Hematopoietic multipotent progenitor cell treated with erythropoietin and hydrocortisone succinate and interleukin-3 and kit ligand, for 4 days (in vitro differentiated cells): ENCODE data around the gene TNXB.
A peak's percentile ranks its signal among the peaks of the same experiment; 100 is the strongest.
"Not testable (repeated sequence)": the region's sequence is repeated elsewhere in the genome, so short reads cannot be mapped to it uniquely, and the experiment has no call there.

ENCODE experiments used
- DNase-seq: peaks from one replicate; pipeline ENCODE4 v3.0.0-alpha.2; 2015

Gene TNXB

GRCh38 chr6:32084780-32085179 lies 24.4 kb downstream of the TNXB start:
- no peak for DNase-seq

GRCh38 chr6:32083812-32084768 lies 25.0 kb downstream of the TNXB start:
- no peak for DNase-seq

GRCh38 chr6:32082935-32083334 lies 26.2 kb downstream of the TNXB start:
- no peak for DNase-seq

GRCh38 chr6:32082478-32082877 lies 26.7 kb downstream of the TNXB start:
- no peak for DNase-seq

- no peak for DNase-seq
Measured at GRCh38 chr6:32081168-32081990, 27.8 kb downstream of the TNXB start.

- DNase-seq = no peak
Measured at GRCh38 chr6:32079566-32080290, 29.4 kb downstream of the TNXB start.

- peak; percentile 15 for DNase-seq
Measured at GRCh38 chr6:32076321-32076809, 32.8 kb downstream of the TNXB start.

GRCh38 chr6:32075781-32076180 lies 33.4 kb downstream of the TNXB start:
- DNase-seq = no peak

GRCh38 chr6:32074996-32075532 lies 34.1 kb downstream of the TNXB start:
- no peak for DNase-seq

GRCh38 chr6:32073613-32074012 lies 35.5 kb downstream of the TNXB start:
- DNase-seq = no peak

- no peak for DNase-seq
Measured at GRCh38 chr6:32073101-32073500, 36.0 kb downstream of the TNXB start.

- no peak for DNase-seq
Measured at GRCh38 chr6:32070814-32071543, 38.2 kb downstream of the TNXB start.

- DNase-seq = no peak
Measured at GRCh38 chr6:32069878-32070515, 39.1 kb downstream of the TNXB start.

- no peak for DNase-seq
Measured at GRCh38 chr6:32069460-32069859, 39.7 kb downstream of the TNXB start.

GRCh38 chr6:32068867-32069266 lies 40.3 kb downstream of the TNXB start:
- no peak for DNase-seq

- DNase-seq = not testable (repeated sequence)
Measured at GRCh38 chr6:32068315-32068714, 40.8 kb downstream of the TNXB start.

GRCh38 chr6:32067521-32067920 lies 41.6 kb downstream of the TNXB start:
- DNase-seq = not testable (repeated sequence)

- no peak for DNase-seq
Measured at GRCh38 chr6:32064706-32065105, 44.4 kb downstream of the TNXB start.

- no peak for DNase-seq
Measured at GRCh38 chr6:32060966-32061655, 48.0 kb downstream of the TNXB start.

GRCh38 chr6:32058511-32058963 lies 50.6 kb downstream of the TNXB start:
- no peak for DNase-seq

GRCh38 chr6:32057966-32058365 lies 51.2 kb downstream of the TNXB start:
- no peak for DNase-seq
